Suppressor macrophage treated with lipopolysaccharide for 1 hour (primary cell): Measurements from ENCODE around the gene DIAPH1.
A peak's percentile ranks its signal among the peaks of the same experiment; 100 is the strongest.

Experiments
- DNase-seq, 3 donors: peaks; one replicate each; pipeline ENCODE4 v3.0.0-alpha.2; 2020 to 2022

DIAPH1 gene

DNA sequence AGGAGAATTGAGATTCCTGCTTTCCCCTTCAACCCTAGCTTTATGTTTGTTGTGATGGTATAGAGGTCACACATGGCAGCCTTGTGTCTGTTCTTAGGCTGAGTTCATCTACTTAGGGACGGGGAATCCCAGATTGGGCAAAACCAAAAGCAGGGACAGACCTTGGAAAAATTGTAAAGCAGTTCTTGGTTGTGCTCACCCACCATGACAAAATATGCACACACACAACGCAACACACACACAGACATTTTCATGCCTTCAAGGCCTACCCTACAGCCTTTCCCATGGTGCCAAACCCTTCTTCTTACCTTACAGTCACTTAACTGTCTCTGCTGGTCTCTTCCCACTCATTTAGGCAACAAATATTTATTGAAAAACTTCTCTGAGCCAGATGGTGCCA lies 115.1 kb downstream of the DIAPH1 start:
- peak in 1 of 3 donors; percentile 28 for DNase-seq

DNA sequence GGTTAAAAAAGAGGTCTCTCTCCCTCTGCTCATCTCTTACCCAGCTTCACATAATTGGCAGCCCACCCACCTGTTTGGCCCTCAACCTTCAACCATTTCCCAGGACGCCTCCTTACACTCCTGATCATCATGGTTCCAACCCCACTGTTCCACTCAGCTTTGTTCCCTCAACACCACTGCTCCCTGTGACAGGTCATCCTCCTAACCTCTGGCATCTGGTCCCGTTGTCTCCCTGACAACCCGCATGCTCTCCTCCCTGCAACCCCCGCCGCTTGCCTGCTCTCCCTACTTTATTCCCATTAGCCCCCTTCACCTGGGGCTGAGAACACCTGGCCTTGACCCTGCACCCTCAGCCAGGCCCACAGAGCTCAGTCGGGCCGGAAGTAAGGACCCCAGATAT lies 117.0 kb downstream of the DIAPH1 start:
- no peak for DNase-seq

DNA sequence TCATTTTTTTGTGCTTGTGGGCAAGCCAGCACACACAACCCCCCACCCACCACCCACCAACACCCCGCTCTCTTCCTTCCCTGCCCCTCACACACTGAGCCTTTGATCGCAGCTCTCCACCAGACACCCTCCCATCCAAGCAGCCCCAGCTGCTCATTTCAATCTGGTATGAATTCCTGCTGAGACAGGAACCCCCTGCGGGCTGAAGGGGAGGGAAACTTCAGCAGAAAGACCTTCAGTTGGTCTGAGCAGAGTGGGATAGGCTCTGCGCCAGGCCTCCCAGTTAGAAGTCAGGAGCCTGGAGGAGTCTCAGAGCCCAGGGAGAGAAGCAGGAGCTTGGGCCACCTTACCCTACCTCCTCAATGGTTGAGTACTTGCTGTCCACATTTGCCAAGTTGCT lies 122.8 kb downstream of the DIAPH1 start:
- no peak for DNase-seq

DNA sequence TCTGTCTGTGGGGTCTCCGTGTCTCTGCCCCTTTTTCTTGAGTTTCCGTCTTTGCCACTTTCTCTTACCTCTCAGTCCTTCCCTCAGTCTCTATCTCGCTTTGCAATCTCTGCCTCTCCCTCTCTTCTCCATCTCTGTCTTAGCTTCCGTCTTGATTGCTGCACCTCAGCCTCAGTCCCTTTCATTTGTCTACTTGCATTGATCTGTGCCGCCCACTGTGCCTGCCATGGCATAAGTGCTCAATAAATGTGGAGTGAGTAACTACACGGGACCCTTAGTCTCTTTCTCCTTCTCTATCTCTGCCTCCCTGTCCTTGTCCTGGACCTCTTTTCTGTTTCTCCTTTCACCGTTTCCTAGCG lies 123.4 kb downstream of the DIAPH1 start:
- no peak for DNase-seq

DNA sequence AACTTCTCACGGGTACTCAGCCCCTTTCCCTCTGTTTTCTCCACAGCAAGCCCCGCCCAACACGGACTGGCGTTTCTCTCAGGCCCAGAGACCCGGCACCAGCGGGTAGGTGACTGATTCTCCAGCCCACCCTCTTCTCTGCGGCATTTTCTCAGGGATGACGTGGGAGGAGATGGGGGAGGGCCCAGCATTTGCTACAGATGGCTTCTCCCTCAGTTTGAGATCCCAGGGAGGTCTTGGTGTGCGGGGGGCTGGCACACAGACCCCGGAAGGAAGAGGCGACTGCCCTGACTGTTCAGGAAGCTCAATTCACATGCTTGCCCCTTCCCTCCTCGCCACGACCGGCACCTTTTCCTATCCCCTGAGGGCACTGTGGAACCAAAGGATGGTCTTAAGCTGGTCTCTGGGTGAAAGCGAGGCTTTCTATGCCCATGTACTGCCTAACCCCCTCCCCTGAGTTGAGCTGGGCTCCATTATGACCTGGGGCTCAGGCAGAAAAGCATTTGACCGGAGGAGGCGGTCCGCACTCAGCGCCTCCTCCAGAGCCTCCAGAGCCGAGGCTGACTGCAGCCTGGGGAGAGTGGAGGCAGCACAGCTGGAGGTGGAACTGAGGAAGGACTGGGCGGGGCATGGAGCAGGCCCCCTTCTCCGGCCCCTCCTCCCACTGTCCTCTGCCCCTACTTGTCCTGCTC lies 123.9 kb downstream of the DIAPH1 start:
- DNase-seq: no peak

DNA sequence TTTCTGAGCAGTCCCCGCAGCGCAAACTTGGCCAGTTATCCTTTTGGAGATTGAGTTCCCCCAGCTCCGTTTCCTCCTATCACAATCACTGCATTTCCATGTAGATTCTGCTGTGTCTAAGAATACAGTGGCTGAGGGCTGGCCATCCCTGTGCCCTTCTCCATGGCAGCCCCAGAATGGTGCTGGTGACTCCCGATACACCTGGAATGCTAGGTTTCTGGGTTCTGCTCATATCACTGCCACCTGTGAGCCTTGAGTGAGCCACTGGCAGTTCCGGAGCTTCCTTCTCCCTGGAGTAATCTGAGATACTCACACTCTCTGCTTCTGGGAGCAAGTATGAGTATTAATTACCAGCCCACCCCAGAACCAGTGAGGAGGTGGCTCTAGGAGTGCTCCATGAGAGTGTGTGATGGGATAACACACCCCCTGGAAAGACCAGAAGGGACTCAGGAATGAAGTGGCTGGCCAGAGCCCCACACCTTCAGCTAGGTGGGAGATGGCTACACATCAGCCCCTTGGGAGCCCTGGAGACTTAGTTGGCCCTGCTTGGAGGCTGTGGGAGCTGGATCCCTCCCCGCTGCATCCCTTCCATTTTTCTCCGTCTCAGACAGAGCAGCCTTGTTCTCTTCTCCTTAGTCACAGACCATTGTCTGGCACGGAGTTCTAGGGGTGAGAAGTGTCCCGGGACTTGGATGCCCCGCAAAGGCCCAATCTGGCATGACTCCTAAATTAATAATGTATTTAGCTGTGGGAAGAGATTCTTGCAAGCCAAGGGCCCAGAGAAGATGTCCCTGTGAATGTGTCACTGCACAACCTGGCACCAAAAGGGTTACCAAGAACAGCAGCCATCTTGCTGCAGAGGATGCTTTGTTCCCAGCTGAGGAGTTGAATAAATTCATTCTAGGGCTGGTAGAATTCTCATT lies 125.0 kb downstream of the DIAPH1 start:
- DNase-seq: no peak

DNA sequence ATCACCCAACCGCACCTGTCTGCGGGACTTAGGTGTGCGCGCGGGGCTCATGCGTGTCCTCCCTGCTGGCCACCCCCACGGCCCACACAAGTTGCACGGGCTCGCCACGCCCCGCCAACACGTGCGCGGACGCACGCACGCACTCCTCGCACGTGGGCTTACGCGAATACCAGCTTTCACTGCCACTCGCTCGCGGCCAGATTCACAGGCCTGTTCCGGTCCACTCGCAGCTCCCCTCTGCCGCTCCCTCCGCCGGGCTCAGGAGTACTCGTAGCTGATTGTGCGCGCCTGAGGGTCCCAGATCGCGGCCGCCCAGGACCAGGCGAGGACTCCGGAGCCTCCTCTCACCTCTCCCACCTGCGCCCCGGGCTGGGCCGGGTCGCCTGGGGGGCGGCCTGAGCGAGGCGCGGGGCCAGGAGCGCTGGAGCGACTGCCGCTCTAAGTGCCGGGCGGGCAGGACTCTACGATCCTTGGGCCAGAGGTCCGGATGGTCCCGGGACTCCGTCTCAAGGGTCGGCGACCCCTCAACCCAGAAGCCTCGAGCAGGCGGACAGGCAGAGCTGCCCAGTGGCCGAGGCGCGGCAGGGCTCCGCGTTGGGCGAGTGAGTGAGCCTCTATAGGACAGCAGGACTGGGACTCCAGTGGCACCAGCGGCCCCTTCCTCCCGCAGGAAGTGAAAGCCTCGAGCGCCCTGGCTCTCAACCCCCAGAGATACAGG lies 126.5 kb downstream of the DIAPH1 start:
- DNase-seq: peak in 2 of 3 donors; percentile 30 to 55

DNA sequence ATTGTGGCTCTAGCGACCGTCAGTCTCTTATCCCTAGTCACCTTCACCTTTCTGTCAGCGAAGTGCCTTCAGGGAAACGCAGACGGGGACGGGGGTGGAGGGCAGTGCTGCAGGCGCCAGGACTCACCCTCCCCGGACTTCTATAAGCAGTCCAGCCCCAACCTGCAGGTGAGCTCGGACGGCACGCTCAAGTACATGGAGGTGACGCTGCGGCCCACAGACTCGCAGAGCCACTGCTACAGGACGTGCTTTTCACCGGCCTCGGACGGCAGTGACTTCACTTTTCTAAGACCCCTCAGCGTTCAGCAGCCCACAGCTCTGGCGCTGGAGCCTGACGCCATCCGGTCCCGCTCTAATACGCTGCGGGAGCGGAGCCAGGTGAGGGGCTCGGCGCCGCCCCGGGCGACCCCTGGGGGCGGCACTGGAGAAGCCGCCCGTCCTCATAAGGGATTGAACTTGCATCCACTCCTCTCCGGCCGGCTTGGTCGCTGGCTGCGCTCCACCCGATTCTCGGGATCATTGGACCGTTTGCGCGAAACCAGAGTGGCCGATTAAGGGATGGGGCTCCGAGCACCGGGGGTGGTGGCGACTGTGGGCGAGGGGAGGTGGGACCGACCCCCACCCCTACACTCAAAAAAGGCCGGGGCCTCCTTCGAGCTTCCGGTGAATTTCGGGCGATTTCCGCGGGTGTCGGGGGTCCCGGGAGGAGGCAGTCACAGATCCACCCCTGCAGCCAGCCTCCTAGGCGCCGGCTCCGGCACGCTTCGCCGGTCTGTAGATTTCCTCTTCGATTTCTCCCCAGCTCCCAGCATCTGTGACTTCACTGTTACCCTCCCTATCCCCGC lies 127.3 kb downstream of the DIAPH1 start:
- DNase-seq: no peak

DNA sequence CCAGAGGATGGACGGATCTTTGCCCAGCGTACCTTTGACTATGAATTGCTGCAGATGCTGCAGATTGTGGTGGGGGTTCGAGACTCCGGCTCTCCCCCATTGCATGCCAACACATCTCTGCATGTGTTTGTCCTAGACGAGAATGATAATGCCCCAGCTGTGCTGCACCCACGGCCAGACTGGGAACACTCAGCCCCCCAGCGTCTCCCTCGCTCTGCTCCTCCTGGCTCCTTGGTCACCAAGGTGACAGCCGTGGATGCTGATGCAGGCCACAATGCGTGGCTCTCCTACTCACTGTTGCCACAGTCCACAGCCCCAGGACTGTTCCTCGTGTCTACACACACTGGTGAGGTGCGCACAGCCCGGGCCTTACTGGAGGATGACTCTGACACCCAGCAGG lies 128.0 kb downstream of the DIAPH1 start:
- no peak for DNase-seq

DNA sequence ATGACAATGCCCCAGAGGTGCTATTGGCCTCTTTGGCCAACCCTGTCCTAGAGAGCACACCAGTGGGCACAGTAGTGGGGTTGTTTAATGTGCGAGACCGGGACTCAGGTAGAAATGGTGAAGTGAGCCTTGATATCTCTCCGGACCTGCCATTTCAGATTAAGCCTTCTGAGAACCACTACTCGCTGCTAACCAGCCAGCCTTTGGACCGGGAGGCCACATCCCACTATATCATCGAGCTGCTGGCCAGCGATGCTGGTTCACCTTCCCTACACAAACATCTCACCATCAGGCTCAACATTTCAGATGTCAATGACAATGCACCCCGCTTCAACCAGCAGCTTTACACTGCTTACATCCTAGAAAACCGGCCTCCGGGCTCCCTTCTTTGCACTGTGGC lies 128.5 kb downstream of the DIAPH1 start:
- DNase-seq: no peak

DNA sequence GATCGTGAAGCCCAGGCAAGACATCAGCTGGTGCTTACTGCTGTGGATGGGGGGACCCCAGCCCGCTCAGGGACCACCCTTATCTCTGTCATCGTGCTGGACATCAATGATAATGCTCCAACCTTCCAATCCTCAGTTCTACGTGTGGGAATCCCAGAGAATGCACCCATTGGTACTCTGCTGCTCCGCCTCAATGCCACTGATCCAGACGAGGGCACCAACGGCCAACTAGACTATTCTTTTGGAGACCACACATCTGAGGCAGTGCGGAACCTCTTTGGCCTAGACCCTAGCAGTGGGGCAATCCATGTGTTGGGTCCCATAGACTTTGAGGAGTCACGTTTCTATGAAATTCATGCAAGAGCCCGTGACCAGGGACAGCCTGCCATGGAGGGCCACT lies 129.0 kb downstream of the DIAPH1 start:
- no peak for DNase-seq

DNA sequence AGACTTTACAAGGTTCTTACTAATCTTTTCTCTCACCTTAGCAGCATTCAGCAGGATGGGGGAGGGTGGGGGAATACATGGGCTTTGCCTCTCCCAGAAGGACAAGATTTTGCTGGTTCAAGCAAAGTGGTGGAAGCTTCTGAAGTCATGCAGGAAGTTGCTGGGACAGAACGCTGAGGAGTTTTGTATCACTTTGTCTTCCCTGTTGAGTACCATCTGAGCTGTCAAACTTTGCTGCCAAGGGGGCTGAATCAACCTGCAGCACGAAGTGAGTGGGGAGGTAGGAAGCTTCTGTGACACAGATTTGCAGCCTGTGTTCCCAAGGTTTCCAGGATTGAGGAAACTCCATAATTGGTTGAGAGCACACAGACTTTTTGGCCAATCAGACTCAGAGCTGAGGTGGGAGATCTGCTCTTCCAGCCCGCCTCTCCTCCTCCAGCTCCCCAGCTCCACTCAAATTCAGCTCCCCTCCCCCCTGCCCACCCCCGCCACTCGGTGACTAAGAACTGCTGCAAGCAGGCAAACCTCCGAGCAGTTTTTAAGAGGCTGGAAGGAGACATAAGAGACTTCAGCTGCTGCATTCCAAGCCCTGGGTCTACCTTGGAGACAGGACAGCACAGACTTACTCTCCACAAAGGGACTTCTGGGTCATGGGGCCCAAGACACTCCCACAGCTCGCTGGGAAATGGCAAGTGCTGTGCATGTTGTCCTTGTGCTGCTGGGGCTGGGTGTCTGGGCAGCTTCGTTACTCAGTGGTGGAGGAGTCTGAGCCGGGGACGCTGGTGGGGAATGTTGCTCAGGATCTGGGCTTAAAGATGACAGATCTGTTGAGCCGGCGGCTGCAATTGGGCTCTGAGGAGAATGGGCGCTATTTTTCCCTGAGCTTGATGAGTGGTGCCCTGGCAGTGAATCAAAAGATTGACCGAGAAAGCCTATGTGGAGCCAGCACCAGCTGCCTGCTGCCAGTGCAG lies 129.9 kb downstream of the DIAPH1 start, which contains the start of gene PCDHGC5:
TSS of gene PCDHGC5 (plus strand) at position 491 of the 971 bp plus-strand sequence. CDS start at position 651, 160 bp downstream.
- no peak for DNase-seq

DNA sequence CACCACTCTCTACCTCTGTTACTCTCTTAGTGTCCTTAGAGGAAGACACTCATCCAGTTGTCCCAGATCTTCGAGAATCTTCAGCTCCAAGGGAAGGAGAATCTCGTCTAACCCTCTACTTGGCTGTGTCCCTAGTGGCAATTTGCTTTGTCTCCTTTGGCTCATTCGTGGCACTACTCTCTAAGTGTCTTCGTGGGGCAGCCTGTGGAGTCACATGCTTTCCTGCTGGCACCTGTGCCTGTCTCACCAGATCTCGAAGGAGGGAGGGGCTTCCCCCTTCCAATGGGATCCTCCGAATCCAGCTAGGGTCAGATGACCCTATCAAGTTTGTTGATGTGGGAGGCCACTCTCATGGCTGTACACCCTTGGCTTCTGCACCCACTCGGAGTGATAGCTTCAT lies 131.7 kb downstream of the DIAPH1 start:
- DNase-seq: no peak

DNA sequence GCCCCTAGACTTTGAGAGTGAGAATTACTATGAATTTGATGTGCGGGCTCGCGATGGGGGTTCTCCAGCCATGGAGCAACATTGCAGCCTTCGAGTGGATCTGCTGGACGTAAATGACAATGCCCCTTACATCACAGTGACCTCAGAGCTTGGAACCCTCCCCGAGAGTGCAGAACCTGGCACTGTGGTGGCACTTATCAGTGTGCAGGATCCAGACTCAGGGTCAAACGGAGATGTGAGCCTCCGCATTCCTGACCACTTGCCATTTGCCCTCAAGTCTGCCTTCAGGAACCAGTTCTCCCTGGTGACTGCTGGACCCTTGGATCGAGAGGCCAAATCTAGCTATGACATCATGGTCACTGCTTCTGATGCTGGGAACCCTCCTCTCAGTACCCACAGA lies 132.7 kb downstream of the DIAPH1 start:
- no peak for DNase-seq

DNA sequence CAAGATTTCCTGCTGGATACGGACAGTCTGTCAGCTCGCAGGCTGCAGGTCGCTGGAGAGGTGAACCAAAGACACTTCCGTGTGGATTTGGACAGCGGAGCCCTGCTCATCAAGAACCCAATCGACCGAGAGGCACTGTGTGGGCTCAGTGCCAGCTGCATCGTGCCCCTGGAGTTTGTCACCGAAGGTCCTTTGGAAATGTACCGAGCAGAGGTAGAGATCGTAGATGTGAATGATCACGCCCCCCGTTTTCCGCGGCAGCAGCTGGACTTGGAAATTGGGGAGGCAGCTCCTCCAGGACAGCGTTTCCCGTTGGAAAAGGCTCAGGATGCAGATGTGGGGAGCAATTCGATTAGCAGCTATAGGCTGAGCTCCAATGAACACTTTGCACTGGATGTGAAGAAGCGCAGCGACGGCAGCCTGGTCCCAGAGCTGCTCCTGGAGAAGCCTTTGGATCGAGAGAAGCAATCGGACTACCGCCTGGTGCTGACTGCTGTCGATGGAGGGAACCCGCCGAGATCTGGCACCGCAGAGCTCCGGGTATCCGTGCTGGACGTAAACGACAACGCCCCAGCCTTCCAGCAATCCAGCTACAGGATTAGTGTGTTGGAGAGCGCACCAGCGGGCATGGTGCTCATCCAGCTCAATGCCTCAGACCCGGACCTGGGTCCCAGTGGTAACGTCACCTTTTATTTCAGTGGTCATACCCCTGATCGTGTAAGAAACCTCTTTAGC lies 133.3 kb downstream of the DIAPH1 start:
- no peak for DNase-seq

DNA sequence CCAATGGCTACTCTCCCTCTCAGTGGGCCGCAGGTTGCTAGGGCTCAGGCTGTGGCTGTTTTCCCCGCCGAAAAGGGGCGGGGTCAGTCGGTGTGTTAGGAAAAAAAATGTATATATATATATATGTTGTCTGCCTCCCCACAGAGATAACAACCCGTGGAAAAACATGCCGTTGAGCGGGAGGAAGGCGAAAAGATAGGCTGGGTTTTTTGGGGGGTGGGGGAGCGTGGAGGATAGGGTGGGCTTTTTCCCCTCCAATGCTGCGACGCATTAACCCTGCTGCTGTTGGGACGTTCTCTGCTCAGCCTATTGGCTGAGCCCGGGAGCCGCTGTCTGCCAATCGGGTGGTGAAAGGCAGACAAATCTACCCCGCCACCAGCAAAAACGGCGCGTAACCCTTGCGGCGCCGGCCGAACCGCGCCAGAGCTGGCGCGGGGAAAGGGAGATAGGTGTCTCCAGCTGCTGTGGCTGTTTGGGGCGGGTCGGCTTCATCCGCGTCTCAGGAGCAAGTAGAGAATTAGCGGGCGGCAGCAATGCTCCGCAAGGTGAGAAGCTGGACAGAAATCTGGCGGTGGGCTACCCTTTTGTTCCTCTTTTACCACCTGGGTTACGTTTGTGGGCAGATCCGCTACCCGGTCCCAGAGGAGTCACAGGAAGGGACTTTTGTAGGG lies 134.0 kb downstream of the DIAPH1 start, which contains the start of gene PCDHGC4:
TSS of gene PCDHGC4 (plus strand) at position 390 of the 671 bp plus-strand sequence. CDS start at position 534, 144 bp downstream.
- DNase-seq: no peak

DNA sequence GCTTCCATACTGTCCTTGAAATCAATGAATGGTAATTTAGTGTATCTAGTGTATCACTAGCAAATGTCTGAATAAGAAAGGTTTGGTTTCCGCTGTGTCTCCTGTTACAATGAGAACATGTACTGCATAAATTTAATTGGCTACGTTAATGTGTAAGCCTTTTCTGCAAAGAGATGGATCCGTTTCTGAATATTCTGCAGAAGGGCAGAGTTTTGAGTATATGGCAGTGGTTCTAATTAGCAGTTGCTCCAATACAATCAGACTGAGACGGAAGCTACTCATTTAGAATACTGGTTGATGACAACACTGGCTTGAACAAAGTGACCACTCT lies 134.5 kb downstream of the DIAPH1 start:
- DNase-seq: no peak

DNA sequence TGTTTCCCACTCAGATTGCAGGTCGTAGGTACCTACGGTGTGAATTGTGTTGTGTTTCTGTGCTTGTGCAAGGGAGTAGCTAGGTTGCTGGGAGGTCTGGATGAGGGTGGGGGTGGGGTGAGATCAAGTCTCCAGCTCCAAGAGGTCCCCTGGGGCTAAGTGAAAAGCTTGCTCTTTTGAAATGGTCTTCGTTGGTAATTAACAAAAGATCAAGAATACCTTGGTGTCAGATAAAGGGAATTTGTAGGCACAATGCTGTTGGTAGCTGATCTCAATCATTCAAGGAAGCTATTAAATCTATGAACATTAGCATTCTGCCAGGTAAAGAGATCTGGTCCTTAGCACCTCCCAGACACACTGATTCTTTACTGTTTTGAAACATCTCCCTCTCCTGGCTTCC lies 134.9 kb downstream of the DIAPH1 start:
- no peak for DNase-seq

DNA sequence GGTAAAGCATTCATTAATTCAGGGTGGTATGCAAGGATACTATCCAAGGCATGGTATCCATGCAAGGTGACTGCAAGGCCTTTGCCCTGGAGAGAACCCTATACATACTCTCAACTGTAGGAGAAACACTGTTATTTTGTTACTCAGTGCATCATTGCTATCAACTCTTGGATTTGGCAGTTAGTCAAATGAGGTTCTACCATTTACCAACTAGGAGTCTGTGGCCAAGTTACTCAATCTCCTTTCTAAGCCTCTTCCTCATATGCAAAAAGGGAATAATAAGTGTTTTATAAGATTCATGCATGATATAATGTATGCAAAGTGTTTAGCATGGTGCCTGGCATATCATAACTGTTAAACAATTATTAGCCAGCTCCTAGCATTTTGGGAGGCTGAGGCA lies 139.0 kb downstream of the DIAPH1 start:
- DNase-seq: peak in 2 of 3 donors; percentile 23 to 42
